Testis (tissue), 3 donors: ENCODE results near the gene CSRNP2. TPM values are rescaled to one million over a fixed set of nuclear protein-coding genes. Genes with fewer than 3 reads are reported as not detected.

ENCODE experiments used
- DNase-seq: peaks from one replicate; pipeline ENCODE4 v3.0.0-alpha.2; 2019
- H3K27ac ChIP-seq, 2 donors: fragments of 200-600 bp; sonication (generic); one replicate each; pipeline ENCODE4 v1.5.1; 2019
- H3K27me3 ChIP-seq: fragments of 200-600 bp; sonication (generic); one replicate; pipeline ENCODE4 v1.5.1; 2019
- H3K36me3 ChIP-seq: fragments of 200-600 bp; sonication (generic); one replicate; pipeline ENCODE4 v1.5.1; 2017; ENCODE audit warnings: low read depth; ENCODE audit errors: missing control alignments
- H3K4me1 ChIP-seq: fragments of 200-600 bp; sonication (generic); one replicate; pipeline ENCODE4 v1.5.1; 2019
- H3K4me3 ChIP-seq, 2 donors: fragments of 200-600 bp; sonication (generic); one replicate each; pipeline ENCODE4 v1.5.1; 2017 to 2019
- H3K9me3 ChIP-seq: fragments of 200-600 bp; sonication (generic); one replicate; pipeline ENCODE4 v1.5.1; 2017
- CTCF ChIP-seq, 3 experiments: fragments of 450-650 bp in 2 of 3; fragments of 200-600 bp in 1 of 3; sonication (generic) in 1 of 3; IDR thresholded peaks; one replicate each; pipeline ENCODE4 v1.5.1; 2016 to 2019; ENCODE audit warnings: antibody characterized with exemption in 3 of 3, mild to moderate bottlenecking in 2 of 3, moderate library complexity in 1 of 3
- POLR2A ChIP-seq: fragments of 450-650 bp; IDR thresholded peaks from one replicate; pipeline ENCODE4 v1.6.1; 2017; ENCODE audit warnings: antibody characterized with exemption, mild to moderate bottlenecking, moderate library complexity
- WGBS, 2 donors: methylation state at CpG; one replicate each; pipeline ENCODE4 v1.1.5; 2018; 5-methylcytosine and 5-hydroxymethylcytosine counted together
- intact Hi-C: fragments of 100-400 bp; cut with DNase I; formaldehyde crosslinking; loops from one replicate; pipeline ENCODE4 v1.15.1; 2023; ENCODE audit warnings: low total_unique reads
- polyA plus RNA-seq: library from polyadenylated mRNA; stranded (reverse); fragments of 350-450 nt; fragmentation: Illumina TruSeq; extraction: RNeasy Lipid Tissue Mini Kit (QIAGEN cat#74804); gene quantifications from one replicate; pipeline ENCODE4 v1.2.3, GENCODE V29; 2014; ENCODE audit warnings: low read depth, low replicate concordance; ENCODE audit not compliant: insufficient read depth
- total RNA-seq, 2 donors: library from RNA; depleted of rRNA; stranded (reverse); fragments of >200 nt; gene quantifications; one replicate each; pipeline ENCODE4 v1.2.3, GENCODE V29; 2016

Gene CSRNP2
- total and polyA plus RNA-seq, 3 donors from 2014 or later: 67.6 to 85.3 (median 74.8) TPM

DNA sequence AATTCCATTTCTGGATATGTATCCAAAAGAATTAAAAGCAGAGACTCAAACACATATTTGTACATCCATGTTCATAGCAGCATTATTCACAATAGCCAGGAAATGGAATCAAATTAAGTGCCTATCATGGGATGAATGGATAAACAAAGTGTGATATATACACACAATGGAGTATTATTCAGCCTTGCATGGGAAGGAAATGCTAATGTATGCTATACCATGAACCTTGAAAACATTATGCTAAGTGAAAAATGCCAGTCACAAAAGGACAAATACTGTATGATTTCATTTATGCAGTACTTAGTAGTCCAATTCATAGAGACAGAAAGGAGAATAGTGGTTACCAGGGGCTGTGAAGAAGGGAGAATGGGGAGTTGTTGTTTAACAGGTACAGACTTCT, 32.1 kb upstream of the CSRNP2 start:
- H3K4me1 ChIP-seq: no peaks in the 10 kb centered on the region
- intact Hi-C loops: no loop called here
- no peaks in the 10 kb centered on the region for H3K9me3 ChIP-seq
- no peaks in the 10 kb centered on the region for H3K27me3 ChIP-seq
- DNase-seq: no peak
- H3K27ac ChIP-seq: no peak overlapping the region
- H3K36me3 ChIP-seq: no peaks in the 10 kb centered on the region
- TF ChIP-seq CTCF (IDR thresholded peaks at IDR 0.05) (no peak), POLR2A (no peak)
- H3K4me3 ChIP-seq: no peak overlapping the region

- TF ChIP-seq POLR2A (no peak), CTCF (IDR thresholded peaks at IDR 0.05) (no peak)
Observed at GRCh38 chr12:51108136-51108535, 24.7 kb upstream of the CSRNP2 start.

GRCh38 chr12:51103977-51104376, 20.6 kb upstream of the CSRNP2 start:
- Histone ChIP-seq H3K9me3 (no peaks in the 10 kb centered on the region), H3K4me3 (no peak overlapping the region), H3K27me3 (no peaks in the 10 kb centered on the region), H3K4me1 (no peaks in the 10 kb centered on the region), H3K27ac (no peak overlapping the region), H3K36me3 (no peaks in the 10 kb centered on the region)
- no peak for TF ChIP-seq POLR2A
- no peak for TF ChIP-seq CTCF (IDR thresholded peaks at IDR 0.05)
- intact Hi-C loops: no loop called here
- no peak for DNase-seq

More at GRCh38 chr12:51108136-51108535, 24.7 kb upstream of the CSRNP2 start:
- no peaks in the 10 kb centered on the region for H3K36me3 ChIP-seq
- intact Hi-C loops: no loop called here
- DNase-seq: no peak
- H3K27me3 ChIP-seq: no peaks in the 10 kb centered on the region
- H3K4me1 ChIP-seq: no peaks in the 10 kb centered on the region
- WGBS, 2 donors: 84 to 85% methylated on average over 4 of the region's 4 CpGs
- no peaks in the 10 kb centered on the region for H3K9me3 ChIP-seq
- H3K27ac ChIP-seq: no peak overlapping the region
- no peak overlapping the region for H3K4me3 ChIP-seq

DNA sequence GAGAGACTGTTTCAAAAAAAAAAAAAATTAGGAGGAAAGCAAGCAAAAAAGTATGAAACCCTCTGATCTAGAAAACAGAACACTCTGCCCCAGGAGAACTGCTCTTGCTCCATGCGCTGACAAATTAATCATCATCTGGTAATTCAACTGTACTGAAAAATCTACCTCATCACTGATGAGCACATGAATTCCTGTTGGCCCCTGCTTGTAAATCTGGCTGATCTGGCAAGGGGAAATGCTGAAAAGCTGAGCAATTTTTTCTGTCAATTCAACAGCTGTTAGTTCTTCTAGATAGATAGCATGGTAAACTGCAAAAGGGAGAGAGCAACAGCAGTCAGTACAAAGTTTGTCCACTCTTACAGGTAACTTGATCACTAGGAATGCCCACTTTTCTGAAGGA, 15.2 kb upstream of the CSRNP2 start:
- no peaks in the 10 kb centered on the region for H3K9me3 ChIP-seq
- no peak overlapping the region for H3K27ac ChIP-seq
- 0 to 100% methylated on average over 1 of the region's 1 CpG for WGBS, 2 donors
- H3K27me3 ChIP-seq: no peaks in the 10 kb centered on the region
- no peak for TF ChIP-seq CTCF (IDR thresholded peaks at IDR 0.05)
- no peak for TF ChIP-seq POLR2A
- no peak for DNase-seq
- no peak overlapping the region for H3K4me3 ChIP-seq
- intact Hi-C loops: no loop called here
- no peaks in the 10 kb centered on the region for H3K4me1 ChIP-seq
- H3K36me3 ChIP-seq: no peaks in the 10 kb centered on the region

DNA sequence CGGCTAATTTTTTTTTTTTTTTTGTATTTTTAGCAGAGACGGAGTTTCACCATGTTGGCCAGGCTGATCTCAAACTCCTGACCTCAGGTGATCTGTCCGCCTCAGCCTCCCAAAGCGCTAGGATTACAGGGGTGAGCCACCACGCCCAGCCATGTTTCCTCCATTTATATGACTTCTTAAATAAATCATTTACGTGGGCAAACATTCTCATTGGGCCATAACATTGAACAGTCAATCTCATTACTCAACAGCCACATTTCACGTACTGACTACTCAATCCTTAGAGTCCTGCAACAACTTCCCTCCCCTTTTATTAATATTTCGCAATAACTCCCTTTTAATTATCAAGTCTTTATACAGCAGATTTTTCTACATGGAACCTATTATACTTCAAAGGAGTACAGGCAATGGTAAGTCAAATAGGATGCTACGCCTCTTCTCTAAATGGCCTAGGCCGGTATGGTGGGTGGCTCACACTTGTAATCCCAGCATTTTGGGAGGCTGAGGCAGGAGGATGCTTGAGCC, 7.4 kb upstream of the CSRNP2 start:
- TF ChIP-seq POLR2A: no peak
- no peak for TF ChIP-seq CTCF (IDR thresholded peaks at IDR 0.05)

More for the DNA sequence above, 7.4 kb upstream of the CSRNP2 start:
- no peak for DNase-seq
- H3K9me3 ChIP-seq: no peaks in the 10 kb centered on the region
- intact Hi-C loops: no loop called here
- H3K4me3 ChIP-seq: no peak overlapping the region
- no peaks in the 10 kb centered on the region for H3K4me1 ChIP-seq
- no peaks in the 10 kb centered on the region for H3K27me3 ChIP-seq
- H3K27ac ChIP-seq: no peak overlapping the region
- no peaks in the 10 kb centered on the region for H3K36me3 ChIP-seq
- WGBS, 2 donors: 94 to 97% methylated on average over 10 of the region's 10 CpGs
